HL-60 (cell line): ENCODE results near the gene WDR7.

Experiments
- GABPA ChIP-seq: IDR thresholded peaks from 2 replicates; pipeline ENCODE4 v1.6.1; 2012; ENCODE audit warnings: low read depth
- POLR2AphosphoS5 ChIP-seq: IDR thresholded peaks from 2 replicates; pipeline ENCODE4 v1.6.1; 2012; ENCODE audit warnings: low read depth
- TF ChIP-seq, protein P1 (sequence below): IDR thresholded peaks from one replicate; pipeline ENCODE4 v1.5.1; 2011; ENCODE audit warnings: low read length, control low read depth, inconsistent platforms; ENCODE audit not compliant: insufficient read depth

DNA sequence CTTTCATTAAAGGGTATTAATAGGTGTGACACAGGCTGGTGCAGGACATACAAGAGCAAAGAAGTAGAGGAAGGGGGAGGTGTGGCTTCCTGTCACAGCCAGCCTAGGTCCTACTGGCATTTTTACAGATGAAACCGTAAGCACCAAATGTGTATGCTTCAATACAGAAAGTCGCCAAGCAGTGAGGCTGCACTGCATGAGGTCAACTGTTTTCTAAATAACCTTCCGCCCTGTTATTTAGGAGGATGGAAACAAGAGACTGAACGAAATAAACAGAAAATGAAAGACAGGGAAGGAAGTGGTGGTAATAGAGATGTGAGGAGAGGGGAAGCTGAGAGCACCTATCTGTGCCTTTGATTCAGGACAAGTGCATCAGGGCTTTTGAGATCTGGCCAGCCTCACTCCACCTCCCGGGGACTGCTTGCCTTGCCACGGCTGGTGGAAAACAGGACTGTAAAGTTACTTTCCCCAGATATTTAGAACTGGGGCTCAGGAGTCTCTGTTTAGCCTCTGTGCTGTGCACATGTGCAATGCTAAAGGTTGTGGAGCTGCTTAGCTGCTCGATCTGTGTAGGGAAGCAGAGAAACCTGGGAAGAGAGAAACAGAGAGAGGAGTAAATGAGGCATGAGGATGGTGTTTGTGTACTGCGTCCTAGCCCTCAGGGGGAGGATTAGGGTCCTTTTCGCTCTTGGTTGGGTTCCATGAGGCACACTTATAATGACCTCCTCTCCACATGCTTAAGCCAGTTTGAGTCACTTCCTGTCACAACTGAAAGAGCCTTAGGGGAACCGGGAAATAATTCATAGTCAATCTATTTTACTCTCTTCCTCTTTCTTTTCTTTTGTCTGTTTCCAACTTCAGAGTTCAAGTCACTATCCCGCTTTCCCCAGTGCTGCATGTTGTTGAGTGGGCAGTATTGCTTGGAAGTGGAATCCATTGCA, 433.4 kb downstream of the WDR7 start:
- TF ChIP-seq POLR2AphosphoS5 (no peak), GABPA (no peak)
- TF ChIP-seq, protein P1, sequence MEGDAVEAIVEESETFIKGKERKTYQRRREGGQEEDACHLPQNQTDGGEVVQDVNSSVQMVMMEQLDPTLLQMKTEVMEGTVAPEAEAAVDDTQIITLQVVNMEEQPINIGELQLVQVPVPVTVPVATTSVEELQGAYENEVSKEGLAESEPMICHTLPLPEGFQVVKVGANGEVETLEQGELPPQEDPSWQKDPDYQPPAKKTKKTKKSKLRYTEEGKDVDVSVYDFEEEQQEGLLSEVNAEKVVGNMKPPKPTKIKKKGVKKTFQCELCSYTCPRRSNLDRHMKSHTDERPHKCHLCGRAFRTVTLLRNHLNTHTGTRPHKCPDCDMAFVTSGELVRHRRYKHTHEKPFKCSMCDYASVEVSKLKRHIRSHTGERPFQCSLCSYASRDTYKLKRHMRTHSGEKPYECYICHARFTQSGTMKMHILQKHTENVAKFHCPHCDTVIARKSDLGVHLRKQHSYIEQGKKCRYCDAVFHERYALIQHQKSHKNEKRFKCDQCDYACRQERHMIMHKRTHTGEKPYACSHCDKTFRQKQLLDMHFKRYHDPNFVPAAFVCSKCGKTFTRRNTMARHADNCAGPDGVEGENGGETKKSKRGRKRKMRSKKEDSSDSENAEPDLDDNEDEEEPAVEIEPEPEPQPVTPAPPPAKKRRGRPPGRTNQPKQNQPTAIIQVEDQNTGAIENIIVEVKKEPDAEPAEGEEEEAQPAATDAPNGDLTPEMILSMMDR: no peak
